Cerebellar nuclear complex (tissue), 1 donor: ENCODE results near the gene FRMPD4.

Experiments
- DNase-seq, 2 experiments: peaks; one replicate each; lab custom pipeline; 2025; lab: John Stamatoyannopoulos, UW

FRMPD4 gene

GRCh38 chrX:12210971-12211370 lies 72.7 kb downstream of the FRMPD4 start:
- DNase-seq, result no peak

- DNase-seq, result no peak
Measured at GRCh38 chrX:12223650-12224049, 85.4 kb downstream of the FRMPD4 start.

GRCh38 chrX:12225107-12225506 lies 86.8 kb downstream of the FRMPD4 start:
- DNase-seq, result no peak

- no peak for DNase-seq
Measured at GRCh38 chrX:12227412-12228041, 89.3 kb downstream of the FRMPD4 start.

GRCh38 chrX:12228862-12229261 lies 90.6 kb downstream of the FRMPD4 start:
- no peak for DNase-seq

GRCh38 chrX:12229986-12230385 lies 91.7 kb downstream of the FRMPD4 start:
- DNase-seq, result no peak

- DNase-seq, result no peak
Measured at GRCh38 chrX:12234534-12235329, 96.5 kb downstream of the FRMPD4 start.

- no peak for DNase-seq
Measured at GRCh38 chrX:12236156-12236555, 97.9 kb downstream of the FRMPD4 start.

GRCh38 chrX:12237131-12237530 lies 98.9 kb downstream of the FRMPD4 start:
- no peak for DNase-seq

GRCh38 chrX:12237771-12238170 lies 99.5 kb downstream of the FRMPD4 start:
- no peak for DNase-seq

- no peak for DNase-seq
Measured at GRCh38 chrX:12239356-12240082, 101.2 kb downstream of the FRMPD4 start.

- no peak for DNase-seq
Measured at GRCh38 chrX:12240491-12240890, 102.2 kb downstream of the FRMPD4 start.

- DNase-seq, result no peak
Measured at GRCh38 chrX:12241026-12241425, 102.8 kb downstream of the FRMPD4 start.

GRCh38 chrX:12245650-12246645 lies 107.7 kb downstream of the FRMPD4 start:
- DNase-seq, result no peak

GRCh38 chrX:12249997-12250396 lies 111.7 kb downstream of the FRMPD4 start:
- DNase-seq, result no peak

- no peak for DNase-seq
Measured at GRCh38 chrX:12263211-12263610, 124.9 kb downstream of the FRMPD4 start.

- no peak for DNase-seq
Measured at GRCh38 chrX:12269484-12269883, 131.2 kb downstream of the FRMPD4 start.

- DNase-seq, result no peak
Measured at GRCh38 chrX:12278151-12278550, 139.9 kb downstream of the FRMPD4 start.

- no peak for DNase-seq
Measured at GRCh38 chrX:12282991-12283390, 144.7 kb downstream of the FRMPD4 start.

- no peak for DNase-seq
Measured at GRCh38 chrX:12292996-12293765, 154.9 kb downstream of the FRMPD4 start.

- DNase-seq, result no peak
Measured at GRCh38 chrX:12297353-12297752, 159.1 kb downstream of the FRMPD4 start.
